ENCODE measurements around the gene PLPP4. TPM values are rescaled to one million over a fixed set of nuclear protein-coding genes. Genes with fewer than 3 reads are reported as not detected.

The PLPP4 gene
- total RNA-seq, 1 donor from 2014 or later = not detected

DNA sequence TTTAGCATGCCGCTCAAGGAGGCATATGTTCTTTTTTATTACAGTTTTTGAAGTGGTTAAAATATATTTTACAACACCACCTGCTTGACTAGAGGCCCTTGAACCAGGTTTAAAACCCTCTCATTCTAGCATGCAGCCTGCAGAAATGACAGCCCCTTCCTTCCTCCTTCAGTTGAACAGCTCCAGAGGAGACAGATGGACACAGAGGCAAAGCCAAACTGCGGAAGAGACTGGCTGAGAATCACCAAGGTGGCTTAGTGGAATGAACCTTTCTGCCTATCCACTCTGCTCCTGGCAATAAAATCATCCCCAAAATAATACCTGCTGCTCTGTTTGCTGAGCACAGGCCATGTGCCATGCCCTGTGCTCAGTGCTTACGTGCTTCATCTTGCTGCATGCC lies 23.9 kb upstream of the PLPP4 start:
- Mint-ChIP-seq H3K9me3 (ENCODE audit: unreplicated experiment) (no peaks in the 10 kb centered on the region), H3K4me3 (ENCODE audit: unreplicated experiment) (no peak overlapping the region), H3K4me1 (ENCODE audit: unreplicated experiment) (no peaks in the 10 kb centered on the region), H3K36me3 (ENCODE audit: low read depth, unreplicated experiment) (no peaks in the 10 kb centered on the region), H3K27ac (ENCODE audit: unreplicated experiment) (no peak overlapping the region), H3K27me3 (ENCODE audit: unreplicated experiment) (no peaks in the 10 kb centered on the region)
- TF ChIP-seq CTCF (IDR thresholded peaks at IDR 0.05; ENCODE audit: unreplicated experiment) = no peak
- DNase-seq (ENCODE audit: low spot score) = no peak

GRCh38 chr10:120436439-120437112 lies 20.5 kb upstream of the PLPP4 start:
- no peaks in the 10 kb centered on the region for H3K27me3 Mint-ChIP-seq (ENCODE audit: unreplicated experiment)
- no peaks in the 10 kb centered on the region for H3K36me3 Mint-ChIP-seq (ENCODE audit: low read depth, unreplicated experiment)
- no peak overlapping the region for H3K4me3 Mint-ChIP-seq (ENCODE audit: unreplicated experiment)
- no peak overlapping the region for H3K27ac Mint-ChIP-seq (ENCODE audit: unreplicated experiment)
- H3K4me1 Mint-ChIP-seq (ENCODE audit: unreplicated experiment) = no peaks in the 10 kb centered on the region
- no peak for TF ChIP-seq CTCF (IDR thresholded peaks at IDR 0.05; ENCODE audit: unreplicated experiment)
- no peaks in the 10 kb centered on the region for H3K9me3 Mint-ChIP-seq (ENCODE audit: unreplicated experiment)
- DNase-seq (ENCODE audit: low spot score) = no peak

GRCh38 chr10:120437541-120437940 lies 19.5 kb upstream of the PLPP4 start:
- Mint-ChIP-seq H3K27ac (ENCODE audit: unreplicated experiment) (no peak overlapping the region), H3K9me3 (ENCODE audit: unreplicated experiment) (no peaks in the 10 kb centered on the region), H3K27me3 (ENCODE audit: unreplicated experiment) (no peaks in the 10 kb centered on the region), H3K4me3 (ENCODE audit: unreplicated experiment) (no peak overlapping the region), H3K4me1 (ENCODE audit: unreplicated experiment) (no peaks in the 10 kb centered on the region), H3K36me3 (ENCODE audit: low read depth, unreplicated experiment) (no peaks in the 10 kb centered on the region)
- no peak for DNase-seq (ENCODE audit: low spot score)
- no peak for TF ChIP-seq CTCF (IDR thresholded peaks at IDR 0.05; ENCODE audit: unreplicated experiment)

DNA sequence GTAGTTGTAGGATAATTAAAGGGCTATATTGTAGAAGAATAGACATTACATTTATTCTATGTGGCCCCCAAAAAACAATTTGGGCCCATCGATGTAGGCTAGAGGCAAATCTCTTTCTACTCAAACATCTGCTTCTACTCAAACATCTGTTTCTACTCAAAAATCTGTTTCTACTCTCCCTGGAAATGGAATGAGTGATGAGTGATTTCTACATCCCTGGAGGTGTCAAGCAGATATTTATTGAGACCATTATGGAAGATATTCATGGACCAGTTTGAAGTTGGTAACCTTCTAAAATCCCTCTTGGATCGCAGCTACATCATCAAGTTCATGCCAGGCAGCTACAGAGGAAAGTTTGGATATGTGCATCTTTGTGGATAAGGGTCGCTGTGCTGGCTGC lies 5.1 kb upstream of the PLPP4 start:
- Mint-ChIP-seq H3K27me3 (ENCODE audit: unreplicated experiment) (peaks cover 1% of the 10 kb centered on the region), H3K4me3 (ENCODE audit: unreplicated experiment) (no peak overlapping the region)

More for the DNA sequence above, 5.1 kb upstream of the PLPP4 start:
- DNase-seq (ENCODE audit: low spot score) = no peak
- Mint-ChIP-seq H3K9me3 (ENCODE audit: unreplicated experiment) (no peaks in the 10 kb centered on the region), H3K27ac (ENCODE audit: unreplicated experiment) (no peak overlapping the region), H3K4me1 (ENCODE audit: unreplicated experiment) (peaks cover 2% of the 10 kb centered on the region), H3K36me3 (ENCODE audit: low read depth, unreplicated experiment) (no peaks in the 10 kb centered on the region)
- TF ChIP-seq CTCF (IDR thresholded peaks at IDR 0.05; ENCODE audit: unreplicated experiment) = no peak
